Measurements from ENCODE around the gene RGS19. TPM values are rescaled to one million over a fixed set of nuclear protein-coding genes. Genes with fewer than 3 reads are reported as not detected.
A peak's percentile ranks its signal among the peaks of the same experiment; 100 is the strongest.
"Not testable (repeated sequence)": the region's sequence is repeated elsewhere in the genome, so short reads cannot be mapped to it uniquely, and the experiment has no call there.

Gene RGS19
- total RNA-seq, 2 donors from 2014 or later, result 18.0 to 19.1 TPM

GRCh38 chr20:64099086-64099786 lies 19.9 kb upstream of the RGS19 start:
- intact Hi-C loops (cut with DNase I), result no loop called here
- no peak for DNase-seq (ENCODE audit: low spot score)

GRCh38 chr20:64098471-64099013 lies 19.2 kb upstream of the RGS19 start:
- intact Hi-C loops (cut with DNase I), result no loop called here
- no peak for DNase-seq (ENCODE audit: low spot score)

- no peak for DNase-seq (ENCODE audit: low spot score)
- intact Hi-C loops (cut with DNase I), result no loop called here
These were observed 17.2 kb upstream of the RGS19 start for GRCh38 chr20:64096535-64096934.

GRCh38 chr20:64095927-64096326 lies 16.6 kb upstream of the RGS19 start:
- DNase-seq (ENCODE audit: low spot score), result no peak
- intact Hi-C loops (cut with DNase I), result no loop called here

- intact Hi-C loops (cut with DNase I), result no loop called here
These were observed 16.1 kb upstream of the RGS19 start for GRCh38 chr20:64095455-64095854.

GRCh38 chr20:64093013-64093503 lies 13.7 kb upstream of the RGS19 start:
- intact Hi-C loops (cut with DNase I), result no loop called here
- no peak for DNase-seq (ENCODE audit: low spot score)

More at GRCh38 chr20:64095455-64095854, 16.1 kb upstream of the RGS19 start:
- DNase-seq (ENCODE audit: low spot score), result no peak

GRCh38 chr20:64092258-64093012 lies 13.1 kb upstream of the RGS19 start:
- intact Hi-C loops (cut with DNase I), result no loop called here
- DNase-seq (ENCODE audit: low spot score), result no peak

- intact Hi-C loops (cut with DNase I), result no loop called here
These were observed 12.5 kb upstream of the RGS19 start for GRCh38 chr20:64091770-64092169.

GRCh38 chr20:64091340-64091739 lies 12.0 kb upstream of the RGS19 start:
- no peak for DNase-seq (ENCODE audit: low spot score)
- intact Hi-C loops (cut with DNase I), result no loop called here

More at GRCh38 chr20:64091770-64092169, 12.5 kb upstream of the RGS19 start:
- DNase-seq (ENCODE audit: low spot score), result no peak

GRCh38 chr20:64090165-64090564 lies 10.8 kb upstream of the RGS19 start:
- intact Hi-C loops (cut with DNase I), result no loop called here
- DNase-seq (ENCODE audit: low spot score), result no peak

- DNase-seq (ENCODE audit: low spot score); intact Hi-C loops (cut with DNase I): not testable (repeated sequence)
These were observed 9.3 kb upstream of the RGS19 start for GRCh38 chr20:64088586-64088985.

GRCh38 chr20:64087226-64087825 lies 8.0 kb upstream of the RGS19 start:
- DNase-seq (ENCODE audit: low spot score); intact Hi-C loops (cut with DNase I): not testable (repeated sequence)

GRCh38 chr20:64086801-64087200 lies 7.5 kb upstream of the RGS19 start:
- intact Hi-C loops (cut with DNase I), result no loop called here
- no peak for DNase-seq (ENCODE audit: low spot score)

- no peak for DNase-seq (ENCODE audit: low spot score)
- intact Hi-C loops (cut with DNase I), result no loop called here
These were observed 5.4 kb upstream of the RGS19 start for GRCh38 chr20:64084685-64085152.

- no peak for DNase-seq (ENCODE audit: low spot score)
- intact Hi-C loops (cut with DNase I), result no loop called here
These were observed 4.7 kb upstream of the RGS19 start, which contains the start of gene LKAAEAR1 for GRCh38 chr20:64083804-64084684. Gene LKAAEAR1 (minus strand): TSS chr20:64084398. CDS start chr20:64084219, 179 bp downstream.

GRCh38 chr20:64083378-64083803 lies 4.1 kb upstream of the RGS19 start:
- intact Hi-C loops (cut with DNase I), result no loop called here
- DNase-seq (ENCODE audit: low spot score), result peak; percentile 91

- DNase-seq (ENCODE audit: low spot score), result no peak
- intact Hi-C loops (cut with DNase I), result no loop called here
These were observed 3.6 kb upstream of the RGS19 start for GRCh38 chr20:64082820-64083377.

- no peak for DNase-seq (ENCODE audit: low spot score)
- intact Hi-C loops (cut with DNase I), result no loop called here
These were observed 2.9 kb upstream of the RGS19 start for GRCh38 chr20:64082126-64082731.
